G401 (cell line): ENCODE data around the gene FASTKD3. TPM values are rescaled to one million over a fixed set of nuclear protein-coding genes. Genes with fewer than 3 reads are reported as not detected.

Experiments used
- DNase-seq: peaks from one replicate; pipeline ENCODE4 v3.0.0-alpha.2; 2015; ENCODE audit warnings: low spot score
- in situ Hi-C: cut with HindIII; loops from 2 replicates; pipeline ENCODE4 v1.10.0; 2016; ENCODE audit warnings: low sequenced_read_pairs, mixed read lengths
- total RNA-seq: library from RNA; depleted of rRNA; stranded (reverse); fragments of >200 nt; shearing (Covaris generic); gene quantifications from 2 replicates; pipeline ENCODE4 v1.2.3, GENCODE V29; 2014

FASTKD3 gene
- total RNA-seq, 1 experiment from 2014 or later, result 25.5 TPM

- DNase-seq, result no peak
- in situ Hi-C loops, result no loop called here
These were observed 15.8 kb downstream of the FASTKD3 start for GRCh38 chr5:7852988-7853387.

GRCh38 chr5:7852542-7852941 is 16.3 kb downstream of the FASTKD3 start:
- DNase-seq, result no peak
- in situ Hi-C loops, result no loop called here

- DNase-seq, result no peak
- in situ Hi-C loops, result no loop called here
These were observed 17.1 kb downstream of the FASTKD3 start for GRCh38 chr5:7851617-7852289.

GRCh38 chr5:7851240-7851592 is 17.6 kb downstream of the FASTKD3 start:
- in situ Hi-C loops, result no loop called here
- no peak for DNase-seq

DNA sequence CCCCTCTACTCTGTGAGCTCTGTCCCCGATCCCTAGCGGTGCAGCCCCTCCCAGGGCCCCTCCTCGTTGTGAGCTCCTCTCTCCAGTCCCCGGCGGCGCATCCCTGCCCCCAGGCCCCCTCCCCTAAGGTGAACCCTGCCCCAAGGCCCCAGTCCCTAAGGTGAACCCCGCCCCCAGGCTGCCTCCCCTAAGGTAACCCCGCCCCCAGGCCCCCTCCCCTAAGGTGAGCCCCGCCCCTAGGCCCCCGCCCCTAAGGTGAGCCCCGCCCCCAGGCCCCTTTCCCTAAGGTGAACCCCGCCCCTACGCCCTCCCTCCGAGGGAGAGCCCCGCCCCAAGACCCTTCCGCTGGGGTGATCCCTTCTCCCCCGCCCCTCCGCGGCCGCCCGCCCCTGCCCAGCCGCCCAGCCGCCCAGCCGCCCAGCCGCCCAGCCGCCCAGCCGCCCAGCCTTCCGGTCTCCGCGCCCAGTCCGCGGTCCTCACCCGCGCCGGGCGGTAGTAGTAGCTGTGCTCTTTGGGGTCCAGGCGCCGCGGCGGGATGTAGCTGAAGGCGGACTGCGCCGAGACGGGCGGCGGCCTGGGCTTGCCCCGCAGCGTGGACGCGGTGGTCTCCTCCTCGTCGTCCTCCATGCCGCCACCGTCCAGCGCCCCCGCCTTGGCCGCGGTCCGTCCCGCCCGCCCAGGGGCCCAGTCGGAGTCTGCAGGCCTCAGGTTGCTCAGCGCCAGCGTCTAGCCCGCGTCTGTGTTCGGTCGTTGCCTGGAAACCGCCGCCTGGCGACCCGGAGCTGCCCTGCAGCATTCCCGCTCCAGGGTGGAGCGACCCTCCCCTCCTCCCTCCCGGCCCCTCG is 18.2 kb downstream of the FASTKD3 start, which contains the start of gene CFAP90:
TSS of gene CFAP90 (minus strand) at position 739 of the 845 bp plus-strand sequence. CDS start at position 627, 112 bp downstream.
- DNase-seq, result peak; percentile 8
- in situ Hi-C loops, result no loop called here

- in situ Hi-C loops, result no loop called here
These were observed 19.0 kb downstream of the FASTKD3 start for GRCh38 chr5:7849681-7850394.

GRCh38 chr5:7848296-7848695 is 20.5 kb downstream of the FASTKD3 start:
- in situ Hi-C loops, result no loop called here

More at GRCh38 chr5:7849681-7850394, 19.0 kb downstream of the FASTKD3 start:
- DNase-seq, result peak; percentile 30

GRCh38 chr5:7846327-7846726 is 22.5 kb downstream of the FASTKD3 start:
- no peak for DNase-seq
- in situ Hi-C loops, result no loop called here

More at GRCh38 chr5:7848296-7848695, 20.5 kb downstream of the FASTKD3 start:
- no peak for DNase-seq

DNA sequence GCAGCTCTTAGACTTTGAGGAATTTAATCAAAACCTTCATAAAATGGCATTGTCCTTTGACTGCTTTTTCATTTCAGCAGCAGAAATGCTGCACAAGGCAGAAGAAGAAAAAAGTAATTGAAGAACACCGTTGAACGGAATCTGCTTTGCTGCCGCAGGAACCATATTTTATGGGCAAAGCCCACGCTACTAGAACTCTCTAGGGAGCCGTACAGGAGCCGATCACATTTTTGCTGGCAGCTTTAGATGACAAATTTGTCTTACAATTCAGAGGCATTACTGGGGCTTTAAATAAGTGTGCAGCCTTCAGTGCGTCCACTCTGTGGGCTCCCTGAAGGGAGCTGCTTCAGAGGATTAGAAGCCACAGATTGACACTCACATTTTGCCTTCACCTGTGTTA is 23.3 kb downstream of the FASTKD3 start:
- in situ Hi-C loops, result no loop called here
- no peak for DNase-seq

DNA sequence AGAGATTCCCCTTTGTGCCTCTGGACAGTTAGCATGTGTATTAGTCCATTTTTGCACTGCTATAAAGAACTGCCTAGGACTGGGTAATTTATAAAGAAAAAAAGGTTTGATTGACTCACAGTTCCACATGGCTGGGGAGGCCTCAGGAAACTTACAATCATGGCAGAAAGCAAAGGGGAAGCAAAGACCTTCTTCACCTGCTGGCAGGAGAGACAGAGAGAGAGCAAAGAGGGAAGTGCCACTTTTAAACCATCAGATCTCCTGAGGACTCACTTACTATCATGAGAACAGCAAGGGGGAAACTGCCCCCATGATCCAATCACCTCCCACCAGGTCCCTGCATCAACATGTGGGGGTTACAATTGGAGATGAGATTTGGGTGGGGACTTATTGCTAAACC is 23.9 kb downstream of the FASTKD3 start:
- in situ Hi-C loops, result no loop called here
- DNase-seq, result no peak

GRCh38 chr5:7842531-7842930 is 26.3 kb downstream of the FASTKD3 start:
- in situ Hi-C loops, result no loop called here

DNA sequence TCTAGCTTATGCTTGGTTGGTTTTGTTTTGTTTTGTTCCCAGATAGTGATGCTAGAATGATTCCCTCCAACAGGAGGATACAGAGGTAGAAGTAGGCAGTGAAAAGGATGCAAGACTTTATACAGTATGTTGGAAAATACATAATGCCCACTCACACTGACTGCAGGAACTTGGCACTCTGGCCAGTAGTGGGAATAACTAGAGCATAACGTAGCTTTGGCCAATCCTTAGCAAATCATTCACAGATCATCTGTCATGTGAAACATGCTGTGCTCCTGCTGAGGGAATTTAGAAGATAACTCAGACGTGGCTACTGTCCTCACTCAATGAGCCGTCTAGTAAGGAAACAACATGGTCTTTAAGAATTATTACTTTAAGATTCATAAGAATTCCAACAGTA is 31.4 kb downstream of the FASTKD3 start:
- in situ Hi-C loops, result no loop called here
- DNase-seq, result no peak

More at GRCh38 chr5:7842531-7842930, 26.3 kb downstream of the FASTKD3 start:
- no peak for DNase-seq

DNA sequence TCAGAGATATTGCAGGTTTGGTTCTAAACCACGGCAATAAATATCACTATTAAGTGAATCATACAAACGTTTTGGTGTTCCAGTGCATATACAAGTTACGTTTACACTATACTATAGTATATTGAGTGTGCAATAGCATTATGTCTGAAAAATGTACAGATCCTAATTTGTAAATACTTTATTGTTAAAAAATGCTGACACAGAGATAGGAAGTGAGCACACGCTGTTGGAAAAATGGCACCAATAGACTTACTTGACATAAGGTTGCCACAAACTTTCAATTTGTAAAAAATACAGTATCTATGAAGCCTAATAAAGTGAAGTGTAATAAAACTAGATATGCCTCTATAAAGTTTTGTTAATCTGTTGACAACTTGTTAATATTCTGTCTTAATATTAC is 33.8 kb downstream of the FASTKD3 start:
- in situ Hi-C loops, result no loop called here
- no peak for DNase-seq

GRCh38 chr5:7828269-7828668 is 40.6 kb downstream of the FASTKD3 start:
- in situ Hi-C loops, result no loop called here
- no peak for DNase-seq

DNA sequence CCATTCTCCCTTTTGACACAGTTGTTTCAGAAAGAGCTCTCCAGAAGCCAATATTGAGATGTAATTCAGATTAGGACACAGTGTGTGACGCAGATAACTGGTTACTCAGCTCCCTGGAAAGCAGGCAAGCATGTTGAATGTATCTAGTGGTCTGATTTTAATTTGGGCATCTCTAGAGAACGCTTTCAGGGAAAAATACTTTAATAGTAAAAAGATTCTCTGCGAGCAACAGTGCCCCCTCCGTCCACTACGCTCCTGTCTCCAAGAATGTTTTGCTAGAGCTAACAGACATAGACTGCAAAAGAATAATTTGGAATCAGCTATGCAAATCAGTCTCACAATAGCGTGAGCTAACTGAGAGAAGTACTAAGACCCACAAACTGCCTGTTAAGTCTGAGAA is 41.2 kb downstream of the FASTKD3 start:
- in situ Hi-C loops, result no loop called here
- DNase-seq, result peak; percentile 13

- in situ Hi-C loops, result no loop called here
- DNase-seq, result no peak
These were observed 43.2 kb downstream of the FASTKD3 start for GRCh38 chr5:7825630-7826029.

- DNase-seq, result no peak
- in situ Hi-C loops, result no loop called here
These were observed 43.8 kb downstream of the FASTKD3 start for GRCh38 chr5:7824995-7825394.

DNA sequence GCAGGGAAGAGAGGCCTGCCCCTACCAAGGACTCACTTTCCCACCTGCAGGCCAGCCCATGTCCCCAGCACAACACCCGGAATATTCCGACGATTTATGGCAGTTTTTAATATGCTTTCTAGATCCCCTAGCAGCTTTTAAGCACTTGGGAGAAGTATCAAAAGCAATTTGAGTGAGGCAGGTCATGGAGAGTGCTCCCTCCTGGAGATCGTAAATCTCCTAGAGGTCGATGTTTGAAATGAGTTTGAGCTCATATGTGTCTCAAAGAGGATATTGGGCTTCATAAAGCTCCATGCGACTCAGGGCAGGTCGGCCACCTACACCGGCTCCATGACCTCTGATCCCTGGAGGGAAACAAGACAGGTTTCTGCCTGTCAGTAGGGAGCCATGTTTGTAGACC is 45.2 kb downstream of the FASTKD3 start:
- in situ Hi-C loops, result no loop called here
- no peak for DNase-seq

DNA sequence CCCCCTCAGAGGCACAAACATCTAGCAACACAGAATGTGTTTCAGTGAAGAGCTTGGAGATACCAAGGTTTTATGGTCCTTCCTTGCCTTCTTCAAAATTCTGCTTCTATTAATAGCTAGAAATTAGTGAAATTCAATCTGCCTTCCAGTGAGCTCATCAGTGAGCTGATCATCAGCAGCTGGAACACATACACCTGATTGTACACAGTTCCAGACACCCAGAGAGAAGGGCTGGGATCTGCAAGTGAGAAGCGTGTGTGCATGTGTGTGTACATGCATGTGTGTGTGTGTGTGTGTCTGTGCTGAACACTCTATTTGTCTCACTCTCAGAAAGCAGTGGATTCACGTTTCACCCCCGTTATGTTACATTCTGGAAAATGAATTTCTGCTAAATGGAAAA is 46.4 kb downstream of the FASTKD3 start:
- in situ Hi-C loops, result no loop called here
- DNase-seq, result no peak

- in situ Hi-C loops, result no loop called here
- DNase-seq, result no peak
These were observed 52.3 kb downstream of the FASTKD3 start for GRCh38 chr5:7816535-7816901.
